Stimulated activated memory B cell treated with anti-CD40 and anti-IgM and Interleukin-4, amounts not matched to agents 10 μg/mL and 1 μg/mL and 100 μg/mL, for 72 hours (primary cell): Measurements from ENCODE around the gene SYNM.

Source experiments
- ATAC-seq: fragments of 150-1000 bp; cut with Tn5 transposase; 2 replicates; pipeline ENCODE4 v1.10.0; 2021
- H3K27ac Mint-ChIP-seq: one replicate; pipeline ENCODE4 v1.8.0; 2022; ENCODE audit warnings: mild to moderate bottlenecking, mixed read lengths
- H3K27me3 Mint-ChIP-seq: one replicate; pipeline ENCODE4 v1.8.0; 2022; ENCODE audit warnings: mixed read lengths
- H3K36me3 Mint-ChIP-seq: one replicate; pipeline ENCODE4 v1.8.0; 2022; ENCODE audit warnings: mixed read lengths
- H3K4me1 Mint-ChIP-seq: one replicate; pipeline ENCODE4 v1.8.0; 2022; ENCODE audit warnings: mixed read lengths
- H3K4me3 Mint-ChIP-seq: one replicate; pipeline ENCODE4 v1.8.0; 2022; ENCODE audit warnings: mild to moderate bottlenecking, moderate library complexity, mixed read lengths
- H3K9me3 Mint-ChIP-seq: one replicate; pipeline ENCODE4 v1.8.0; 2022; ENCODE audit warnings: mixed read lengths

Gene SYNM

DNA sequence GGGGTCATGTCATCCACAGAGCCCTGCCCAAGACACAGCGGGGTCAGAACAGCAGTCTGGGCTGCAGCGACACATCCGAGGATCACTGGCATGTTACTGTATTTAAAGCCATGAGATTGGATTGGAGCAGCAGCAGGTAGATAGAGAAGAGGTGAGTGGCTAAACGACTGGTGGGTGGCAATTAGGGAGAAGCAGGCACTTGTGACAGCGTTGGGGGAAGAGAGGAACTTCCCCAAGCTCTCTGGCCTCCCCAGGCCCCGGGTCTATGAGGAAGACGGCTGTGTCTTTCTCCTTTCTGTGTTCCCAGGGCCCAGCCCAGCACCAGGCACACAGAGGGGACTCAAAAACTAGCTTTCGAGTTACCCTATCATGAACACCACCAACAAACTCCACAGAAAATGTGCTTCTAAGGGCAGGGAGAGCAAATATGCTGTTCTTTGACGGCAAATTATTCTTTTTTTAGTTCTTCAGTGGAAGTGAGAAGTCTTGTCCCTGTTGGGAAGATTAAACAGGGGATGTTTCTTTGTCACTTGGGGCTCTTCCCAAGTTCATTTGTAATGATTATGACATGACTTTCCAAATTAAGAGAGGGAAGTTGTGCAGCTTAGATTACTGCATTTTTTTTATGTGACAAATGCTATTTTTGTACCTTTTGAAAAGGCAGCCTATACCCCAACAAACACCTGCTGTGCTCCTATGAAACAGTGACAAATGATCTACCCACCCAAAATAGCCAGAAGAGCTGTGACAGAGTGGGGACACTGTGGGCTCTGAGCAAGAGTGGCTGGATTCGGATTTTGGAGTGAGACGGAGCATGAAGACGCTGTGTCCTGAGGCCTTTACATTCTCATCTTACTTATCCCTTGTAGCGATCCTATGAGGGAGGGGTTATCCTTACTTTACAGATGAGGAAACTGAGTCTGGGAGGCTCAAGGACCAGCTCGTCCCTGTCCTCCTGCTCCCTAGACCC lies 7.2 kb upstream of the SYNM start:
- H3K4me3 Mint-ChIP-seq = no peak overlapping the region
- ATAC-seq = no peak
- H3K27me3 Mint-ChIP-seq = peaks cover 66% of the 10 kb centered on the region
- peaks cover 9% of the 10 kb centered on the region for H3K4me1 Mint-ChIP-seq
- no peaks in the 10 kb centered on the region for H3K36me3 Mint-ChIP-seq
- H3K9me3 Mint-ChIP-seq = no peaks in the 10 kb centered on the region
- H3K27ac Mint-ChIP-seq = no peak overlapping the region

DNA sequence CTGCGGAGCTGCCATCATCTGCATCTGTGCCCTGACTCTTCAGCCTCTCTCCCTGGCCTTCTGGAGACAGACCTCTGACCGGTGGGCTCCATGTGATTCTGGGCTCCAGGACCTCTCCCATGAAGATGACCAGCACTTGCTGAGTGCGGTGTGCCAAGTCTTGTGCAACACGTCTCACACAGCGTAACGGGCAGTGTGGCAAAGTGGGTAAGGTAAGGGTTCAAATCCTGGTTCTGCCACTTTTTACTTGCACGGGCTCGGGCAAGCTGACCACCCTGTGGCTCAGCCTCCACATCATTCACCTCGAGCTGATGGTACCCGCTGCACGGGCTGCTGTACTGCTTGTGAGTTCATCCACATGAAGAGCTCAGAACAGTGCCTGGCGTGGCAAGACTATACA lies 6.5 kb upstream of the SYNM start:
- Mint-ChIP-seq H3K4me3 (no peak overlapping the region), H3K27ac (no peak overlapping the region), H3K9me3 (no peaks in the 10 kb centered on the region), H3K4me1 (peaks cover 9% of the 10 kb centered on the region), H3K36me3 (no peaks in the 10 kb centered on the region), H3K27me3 (peaks cover 73% of the 10 kb centered on the region)
- no peak for ATAC-seq

DNA sequence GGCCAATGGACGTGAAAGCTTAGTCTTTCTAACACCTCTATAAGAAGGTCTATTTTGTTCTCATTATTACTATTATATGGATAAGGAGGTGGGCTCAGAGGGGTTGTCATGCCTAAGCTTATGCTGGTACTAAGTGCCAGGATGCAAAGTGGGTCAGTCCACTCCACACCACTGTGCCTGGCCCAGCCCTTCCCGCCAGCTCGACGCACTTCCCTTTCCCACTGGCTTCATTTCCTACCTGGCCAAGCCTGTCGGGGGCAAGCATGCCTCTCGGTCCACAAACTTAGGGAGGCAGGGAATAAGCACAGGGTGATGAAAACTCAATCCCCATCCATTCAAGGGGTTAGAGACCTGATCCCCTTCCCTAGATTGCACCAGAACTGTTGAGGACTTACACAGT lies 5.9 kb upstream of the SYNM start:
- no peak for ATAC-seq
- Mint-ChIP-seq H3K9me3 (no peaks in the 10 kb centered on the region), H3K27ac (no peak overlapping the region), H3K4me1 (peaks cover 9% of the 10 kb centered on the region), H3K27me3 (peaks cover 78% of the 10 kb centered on the region), H3K4me3 (no peak overlapping the region), H3K36me3 (no peaks in the 10 kb centered on the region)

DNA sequence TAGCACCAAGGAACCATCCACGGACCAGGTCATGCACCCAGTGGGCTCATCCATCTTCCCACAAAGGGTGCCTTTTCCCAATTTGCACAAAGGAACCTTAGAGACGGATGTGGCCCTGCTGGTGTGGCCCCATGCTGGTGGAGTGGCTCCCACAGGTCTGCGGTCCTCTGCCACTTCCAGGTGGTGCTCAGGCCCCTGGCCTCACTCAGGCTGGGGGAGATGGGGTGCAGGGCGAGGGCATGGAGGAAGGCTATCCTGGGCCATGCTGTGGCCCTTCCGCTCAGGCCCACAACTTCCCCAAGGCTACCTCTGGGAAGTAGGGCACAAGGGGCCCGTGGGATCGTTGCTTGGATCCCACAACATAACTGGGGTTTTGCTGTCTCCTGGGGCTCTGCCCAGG lies 5.2 kb upstream of the SYNM start:
- Mint-ChIP-seq H3K4me3 (no peak overlapping the region), H3K36me3 (no peaks in the 10 kb centered on the region), H3K27me3 (peaks cover 80% of the 10 kb centered on the region), H3K4me1 (peaks cover 10% of the 10 kb centered on the region), H3K27ac (no peak overlapping the region), H3K9me3 (no peaks in the 10 kb centered on the region)
- ATAC-seq = no peak

DNA sequence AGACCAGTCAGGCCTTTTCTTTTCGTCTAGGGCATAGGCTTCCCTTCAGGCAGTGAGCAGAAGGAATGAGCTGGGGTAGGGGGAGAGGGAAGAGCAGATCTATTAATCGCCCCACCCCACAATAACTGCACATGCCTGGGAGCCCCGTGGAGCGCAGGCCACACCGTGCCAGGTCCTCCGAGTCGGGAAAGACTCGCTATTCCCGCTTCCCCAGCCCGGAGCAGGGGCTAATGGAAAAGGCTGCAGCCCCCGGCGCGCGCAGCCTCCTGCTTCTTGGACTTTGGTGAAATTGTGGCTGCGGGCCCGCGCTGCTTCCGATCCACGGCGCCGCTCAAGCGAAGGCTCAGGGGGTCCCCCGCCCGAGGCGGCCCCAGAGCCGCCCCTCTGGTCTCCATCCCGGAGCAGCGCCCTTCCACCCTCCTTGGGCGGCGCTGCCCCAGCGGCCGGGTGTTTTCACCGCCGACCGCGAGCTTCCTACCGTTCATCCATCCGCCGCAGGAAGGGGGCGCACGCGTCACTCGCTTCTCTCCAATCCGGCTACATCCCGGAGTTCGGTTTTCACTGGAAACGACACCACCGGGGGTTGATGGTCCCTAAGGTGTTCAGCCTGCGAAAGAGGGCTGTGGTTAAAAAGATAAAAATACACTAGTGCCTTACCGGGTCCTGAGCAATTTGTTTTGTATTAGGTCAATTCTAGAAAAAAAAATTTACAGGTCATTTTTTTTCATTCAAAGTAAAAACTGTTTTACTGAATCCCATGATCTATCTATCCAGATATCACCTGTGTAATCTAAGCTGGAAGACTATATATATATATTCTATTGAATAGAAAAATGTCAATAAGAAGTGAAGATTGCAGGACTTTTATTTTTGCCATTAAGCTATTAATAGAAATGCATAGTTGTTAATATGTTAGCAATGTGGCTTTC lies 4.4 kb upstream of the SYNM start:
- Mint-ChIP-seq H3K27me3 (peaks cover 87% of the 10 kb centered on the region), H3K27ac (no peak overlapping the region), H3K4me3 (peak overlapping the region; percentile 36), H3K36me3 (no peaks in the 10 kb centered on the region), H3K4me1 (peaks cover 15% of the 10 kb centered on the region), H3K9me3 (no peaks in the 10 kb centered on the region)
- ATAC-seq = no peak

DNA sequence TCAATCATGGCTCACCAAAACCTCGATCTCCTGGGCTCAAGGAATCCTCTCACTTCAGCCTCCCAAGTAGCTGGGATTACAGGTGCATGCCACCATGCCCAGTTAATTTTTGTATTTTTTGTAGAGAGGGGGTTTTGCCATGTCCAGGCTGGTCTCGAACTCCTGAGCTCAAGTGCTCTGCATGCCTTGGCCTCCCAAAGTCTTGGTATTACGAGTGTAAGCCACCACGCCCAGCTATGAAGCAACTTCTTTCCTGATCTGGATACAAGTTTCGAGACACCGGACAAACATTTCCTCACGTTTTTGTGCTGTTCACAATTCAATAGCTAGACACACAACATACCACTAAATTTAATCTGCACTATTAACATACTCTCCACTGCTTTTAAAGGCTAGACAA lies 3.4 kb upstream of the SYNM start:
- H3K4me3 Mint-ChIP-seq = no peak overlapping the region
- H3K4me1 Mint-ChIP-seq = peaks cover 15% of the 10 kb centered on the region
- no peak for ATAC-seq
- H3K36me3 Mint-ChIP-seq = no peaks in the 10 kb centered on the region
- no peaks in the 10 kb centered on the region for H3K9me3 Mint-ChIP-seq
- H3K27ac Mint-ChIP-seq = no peak overlapping the region
- H3K27me3 Mint-ChIP-seq = peaks cover 85% of the 10 kb centered on the region

DNA sequence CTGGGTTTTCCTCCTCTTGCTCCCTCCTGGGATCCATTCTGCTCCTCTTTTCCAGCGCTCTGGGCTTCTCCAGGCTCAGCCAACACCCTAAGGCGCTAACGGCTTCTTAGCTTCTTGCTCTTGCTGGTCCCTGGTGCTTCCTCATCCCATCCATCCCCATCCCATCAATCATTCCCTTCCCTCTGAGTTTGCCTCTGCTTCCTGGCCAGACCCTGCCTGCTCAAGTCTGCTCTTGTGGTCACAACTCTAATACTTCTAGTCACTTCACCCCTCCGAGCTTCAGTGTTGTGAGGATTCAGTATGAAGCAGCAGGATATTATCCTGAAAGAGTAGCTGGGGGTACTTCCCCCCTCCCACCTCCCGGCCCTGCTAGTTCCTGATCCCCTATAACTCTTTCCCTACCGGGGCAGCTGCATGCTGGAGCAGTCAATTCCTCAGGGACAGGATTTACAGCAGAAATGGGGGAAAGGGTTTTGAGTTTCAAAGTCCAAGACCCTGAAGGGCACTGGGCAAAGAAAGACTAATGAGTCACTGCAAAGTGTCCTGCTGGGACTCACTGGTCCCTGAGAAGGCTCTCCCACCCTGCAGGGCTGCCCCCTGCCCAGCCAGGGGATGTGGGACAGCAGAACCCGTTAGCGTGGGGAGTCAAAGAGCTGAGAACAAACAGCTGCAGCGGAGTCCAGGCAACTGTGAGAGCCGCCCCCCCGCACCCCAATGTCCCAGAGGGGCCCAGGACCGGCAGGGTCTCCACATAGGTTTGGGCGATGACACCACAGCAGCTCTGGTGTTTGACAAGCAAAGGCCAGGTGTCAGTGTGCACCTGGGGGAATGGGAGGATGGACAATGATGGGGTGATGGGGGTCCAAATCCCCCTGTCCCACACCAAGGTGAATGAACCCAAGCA lies 2.3 kb upstream of the SYNM start:
- H3K27ac Mint-ChIP-seq = no peak overlapping the region
- H3K36me3 Mint-ChIP-seq = no peaks in the 10 kb centered on the region
- H3K9me3 Mint-ChIP-seq = no peaks in the 10 kb centered on the region
- H3K27me3 Mint-ChIP-seq = peaks cover 85% of the 10 kb centered on the region
- peaks cover 15% of the 10 kb centered on the region for H3K4me1 Mint-ChIP-seq
- no peak for ATAC-seq
- no peak overlapping the region for H3K4me3 Mint-ChIP-seq

DNA sequence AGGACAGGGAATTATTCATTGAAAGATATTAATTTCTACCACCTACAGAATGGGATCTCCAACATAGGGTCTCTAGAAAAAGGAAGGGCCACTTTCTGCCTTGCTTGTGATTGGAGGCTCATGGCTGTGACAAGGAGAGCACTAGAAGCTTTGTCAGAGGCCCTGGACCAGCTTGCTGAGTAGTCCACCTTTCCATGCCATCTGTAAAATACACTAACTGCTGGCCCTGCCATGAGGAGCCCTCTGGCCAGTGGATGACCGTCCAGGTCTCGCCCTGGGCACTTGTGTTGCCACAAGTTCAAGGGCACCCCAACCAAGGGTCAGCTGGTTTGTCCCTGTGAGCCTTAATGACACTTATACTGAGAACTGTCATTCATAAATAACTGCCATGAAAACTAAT lies 1.6 kb upstream of the SYNM start:
- ATAC-seq = no peak
- Mint-ChIP-seq H3K27me3 (peaks cover 85% of the 10 kb centered on the region), H3K4me1 (peaks cover 15% of the 10 kb centered on the region), H3K36me3 (no peaks in the 10 kb centered on the region), H3K9me3 (no peaks in the 10 kb centered on the region), H3K4me3 (no peak overlapping the region), H3K27ac (no peak overlapping the region)

DNA sequence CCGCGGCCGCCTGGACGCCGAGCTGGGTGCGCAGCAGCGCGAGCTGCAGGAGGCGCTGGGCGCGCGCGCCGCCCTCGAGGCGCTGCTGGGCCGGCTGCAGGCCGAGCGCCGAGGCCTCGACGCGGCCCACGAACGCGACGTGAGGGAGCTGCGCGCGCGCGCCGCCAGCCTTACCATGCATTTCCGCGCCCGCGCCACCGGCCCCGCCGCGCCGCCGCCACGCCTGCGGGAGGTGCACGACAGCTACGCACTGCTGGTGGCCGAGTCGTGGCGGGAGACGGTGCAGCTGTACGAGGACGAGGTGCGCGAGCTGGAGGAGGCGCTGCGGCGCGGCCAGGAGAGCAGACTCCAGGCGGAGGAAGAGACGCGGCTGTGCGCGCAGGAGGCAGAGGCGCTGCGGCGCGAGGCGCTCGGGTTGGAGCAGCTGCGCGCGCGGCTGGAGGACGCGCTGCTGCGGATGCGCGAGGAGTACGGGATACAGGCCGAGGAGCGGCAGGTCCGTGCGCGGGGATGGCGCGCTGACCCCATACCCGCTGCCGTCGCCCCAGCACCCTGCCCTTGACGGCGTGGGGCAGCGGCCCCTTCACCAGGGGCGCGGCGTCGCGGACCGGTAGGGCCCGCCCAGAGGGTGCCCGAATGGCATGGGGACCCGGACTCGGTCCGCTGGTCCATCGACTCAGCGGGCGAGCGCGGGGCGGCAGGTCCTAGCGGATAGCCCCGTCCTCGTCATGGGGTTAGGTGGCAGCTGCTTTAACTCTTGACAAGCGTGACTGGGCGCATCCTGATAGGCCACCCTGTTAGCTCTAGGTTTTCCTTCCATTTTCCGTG lies 848 bp downstream of the SYNM start:
- Mint-ChIP-seq H3K27ac (no peak overlapping the region), H3K36me3 (no peaks in the 10 kb centered on the region), H3K4me3 (peak overlapping the region; percentile 34), H3K27me3 (peaks cover 77% of the 10 kb centered on the region), H3K9me3 (no peaks in the 10 kb centered on the region), H3K4me1 (peaks cover 7% of the 10 kb centered on the region)
- peak; percentile 34 for ATAC-seq

DNA sequence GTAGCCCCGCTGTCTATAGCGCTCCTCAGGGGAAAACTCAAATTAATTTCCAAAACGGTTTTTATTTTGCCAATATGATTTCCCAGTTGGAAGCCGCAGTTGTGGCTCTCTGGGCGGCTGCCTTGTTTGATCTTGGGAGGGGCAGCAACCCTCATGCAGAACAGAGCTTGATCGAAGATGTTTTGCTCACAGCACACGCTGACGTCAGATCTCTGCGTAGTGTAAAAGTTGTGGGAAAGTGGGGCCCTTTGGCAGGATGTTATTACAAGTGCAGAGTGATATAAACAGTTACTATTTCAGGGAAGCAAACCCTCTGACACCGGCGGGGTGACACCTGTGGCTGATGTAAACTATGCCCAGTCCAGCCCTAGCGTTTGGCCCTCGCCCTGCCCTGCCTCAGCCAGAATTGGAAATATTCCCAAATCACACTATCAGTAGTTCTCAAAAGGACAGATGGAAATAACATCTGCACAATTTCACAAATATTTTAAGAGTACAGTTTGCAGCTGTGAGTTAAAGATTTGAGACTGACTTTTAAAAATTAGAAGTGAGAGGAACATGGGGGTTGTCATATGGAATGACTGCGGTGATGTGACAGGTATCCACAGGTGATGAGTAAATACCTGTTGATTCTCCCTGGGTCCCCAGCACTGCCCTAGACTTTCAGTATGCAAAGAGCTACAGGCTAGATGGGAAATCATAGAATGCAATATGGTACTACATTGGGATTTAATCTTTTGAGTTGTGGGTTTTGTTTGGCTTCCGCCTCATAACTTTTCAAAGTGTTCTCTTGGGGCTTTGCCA lies 1.7 kb downstream of the SYNM start:
- H3K4me3 Mint-ChIP-seq = no peak overlapping the region
- peaks cover 6% of the 10 kb centered on the region for H3K4me1 Mint-ChIP-seq
- no peaks in the 10 kb centered on the region for H3K9me3 Mint-ChIP-seq
- H3K27ac Mint-ChIP-seq = no peak overlapping the region
- H3K36me3 Mint-ChIP-seq = no peaks in the 10 kb centered on the region
- H3K27me3 Mint-ChIP-seq = peaks cover 74% of the 10 kb centered on the region
- no peak for ATAC-seq

DNA sequence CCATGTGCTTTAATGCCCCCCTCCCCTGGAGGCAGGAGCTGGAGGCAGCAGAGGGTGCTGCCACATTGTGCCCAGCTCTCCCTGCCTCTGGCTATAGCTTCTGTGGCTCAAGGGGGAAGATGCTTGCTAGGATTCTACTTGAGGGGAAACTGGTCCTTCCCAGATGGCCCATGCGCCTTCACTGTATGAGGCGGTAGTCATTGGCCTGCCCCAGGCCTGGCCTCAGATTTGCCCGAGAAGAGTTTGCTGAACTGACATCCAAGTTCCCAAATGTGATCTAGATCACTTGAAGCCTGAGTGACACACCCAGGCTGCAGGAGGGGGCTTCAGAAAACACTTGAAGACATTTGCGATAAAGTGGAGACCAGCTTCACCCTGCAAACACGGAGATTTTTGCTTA lies 4.1 kb downstream of the SYNM start:
- H3K36me3 Mint-ChIP-seq = no peaks in the 10 kb centered on the region
- no peak overlapping the region for H3K27ac Mint-ChIP-seq

DNA sequence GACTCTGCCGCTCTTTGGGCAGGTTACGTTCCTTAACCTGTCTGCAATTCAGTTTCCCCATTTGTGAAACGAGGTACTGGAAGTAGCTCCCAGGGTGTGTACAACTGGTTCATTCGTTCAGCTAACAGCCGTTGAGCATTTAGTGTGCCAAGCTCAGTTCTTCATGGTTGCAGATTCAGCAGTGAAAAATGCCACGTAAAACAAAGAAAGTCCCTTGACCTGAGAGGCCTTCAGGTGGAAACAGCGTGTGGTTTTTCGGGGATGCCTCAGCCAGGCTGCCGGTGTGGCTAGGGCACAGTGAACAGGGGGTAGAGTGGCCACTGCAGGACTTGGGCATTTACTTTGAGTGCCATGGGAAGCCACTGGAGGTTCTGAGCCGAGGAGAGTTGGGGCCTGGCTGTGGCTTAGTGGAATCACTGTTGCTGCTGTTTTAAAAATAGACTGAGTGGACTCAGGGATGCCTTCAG lies 4.7 kb downstream of the SYNM start:
- H3K27ac Mint-ChIP-seq = no peak overlapping the region
- no peak for ATAC-seq
- peaks cover 69% of the 10 kb centered on the region for H3K27me3 Mint-ChIP-seq
- no peaks in the 10 kb centered on the region for H3K9me3 Mint-ChIP-seq
- no peaks in the 10 kb centered on the region for H3K36me3 Mint-ChIP-seq
- H3K4me1 Mint-ChIP-seq = peaks cover 6% of the 10 kb centered on the region
- H3K4me3 Mint-ChIP-seq = no peak overlapping the region

More for the DNA sequence above, 4.1 kb downstream of the SYNM start:
- Mint-ChIP-seq H3K4me1 (peaks cover 6% of the 10 kb centered on the region), H3K27me3 (peaks cover 69% of the 10 kb centered on the region), H3K9me3 (no peaks in the 10 kb centered on the region), H3K4me3 (no peak overlapping the region)
- no peak for ATAC-seq

DNA sequence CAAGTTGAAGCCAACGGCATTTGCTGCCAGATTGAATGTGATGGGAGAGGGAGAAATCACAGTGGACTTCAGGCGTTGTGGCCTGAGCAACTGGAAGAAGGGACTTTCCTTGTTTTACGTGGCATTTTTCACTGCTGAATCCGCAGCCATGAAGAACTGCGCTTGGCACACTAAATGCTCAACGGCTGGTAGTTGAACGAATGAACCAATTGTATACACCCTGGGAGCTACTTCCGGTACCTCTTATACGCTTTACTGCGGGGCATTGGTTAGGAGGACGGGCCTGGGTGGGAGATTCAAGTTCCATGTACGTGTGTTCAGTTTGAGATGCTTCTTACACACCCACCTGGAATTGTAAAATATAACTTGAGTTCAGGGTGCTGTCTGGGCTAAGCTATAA lies 5.2 kb downstream of the SYNM start:
- Mint-ChIP-seq H3K36me3 (no peaks in the 10 kb centered on the region), H3K27me3 (peaks cover 64% of the 10 kb centered on the region), H3K4me1 (peaks cover 1% of the 10 kb centered on the region), H3K27ac (no peak overlapping the region), H3K4me3 (no peak overlapping the region), H3K9me3 (no peaks in the 10 kb centered on the region)
- ATAC-seq = no peak
